Measurements from ENCODE around the gene NAALADL2.
"Not testable (repeated sequence)": the region's sequence is repeated elsewhere in the genome, so short reads cannot be mapped to it uniquely, and the experiment has no call there.

The NAALADL2 gene

DNA sequence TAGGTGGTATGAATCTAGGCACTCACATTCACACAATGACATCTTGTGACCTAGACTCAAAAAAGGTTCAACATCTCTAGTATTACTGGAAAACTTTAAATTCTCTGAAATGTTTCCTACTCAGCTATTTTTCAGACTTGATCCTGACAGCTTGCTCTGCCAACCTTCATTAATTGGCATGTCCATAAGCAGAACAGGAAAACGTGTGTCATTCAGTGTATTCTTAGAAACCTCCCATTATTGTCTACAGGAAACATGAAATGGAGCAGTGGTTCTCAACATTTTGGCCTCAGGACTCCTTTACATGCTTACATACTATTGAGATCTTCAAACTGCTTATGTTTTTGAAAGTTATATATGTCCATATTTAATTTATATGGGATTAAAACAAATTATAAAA lies 363.2 kb downstream of the NAALADL2 start:
- DNase-seq, result no peak

DNA sequence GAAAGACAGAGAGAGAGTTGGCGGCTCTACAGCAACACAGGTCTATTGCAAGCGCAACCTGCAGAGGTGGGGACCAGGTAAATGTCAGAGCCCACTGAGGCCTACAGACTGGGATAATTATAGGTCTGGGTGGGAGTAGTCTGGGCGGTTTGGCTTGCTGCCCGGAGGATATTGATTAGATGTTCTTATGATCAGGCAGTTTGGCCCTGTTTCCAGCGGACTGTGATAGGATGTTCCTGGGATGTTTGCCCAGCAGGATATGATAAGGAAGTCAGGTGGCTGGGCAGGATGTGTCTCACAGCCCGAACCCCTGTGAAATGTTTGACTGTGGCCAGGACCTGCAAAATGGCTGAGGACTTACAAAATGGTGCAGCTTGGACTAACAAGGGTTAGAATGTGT lies 364.9 kb downstream of the NAALADL2 start:
- DNase-seq, result no peak

DNA sequence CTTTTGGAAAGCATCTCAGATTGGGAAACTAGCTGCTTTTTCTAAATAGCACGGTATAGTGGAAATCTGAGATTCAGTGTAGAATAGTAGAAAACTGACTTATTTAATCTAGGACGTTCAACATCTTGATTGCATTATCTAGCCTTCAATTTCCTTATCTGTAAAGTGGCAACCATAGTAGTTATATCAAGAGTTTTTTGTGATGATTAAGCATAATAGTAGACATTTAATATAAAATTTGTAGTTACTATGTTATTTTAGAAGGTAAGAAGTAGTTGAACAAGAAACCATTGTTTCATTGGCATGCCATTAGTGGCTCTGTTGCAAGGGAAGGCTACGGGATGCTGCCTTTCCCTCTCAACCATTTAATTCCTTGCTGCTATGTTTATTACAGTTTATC lies 367.3 kb downstream of the NAALADL2 start:
- DNase-seq, result no peak

DNA sequence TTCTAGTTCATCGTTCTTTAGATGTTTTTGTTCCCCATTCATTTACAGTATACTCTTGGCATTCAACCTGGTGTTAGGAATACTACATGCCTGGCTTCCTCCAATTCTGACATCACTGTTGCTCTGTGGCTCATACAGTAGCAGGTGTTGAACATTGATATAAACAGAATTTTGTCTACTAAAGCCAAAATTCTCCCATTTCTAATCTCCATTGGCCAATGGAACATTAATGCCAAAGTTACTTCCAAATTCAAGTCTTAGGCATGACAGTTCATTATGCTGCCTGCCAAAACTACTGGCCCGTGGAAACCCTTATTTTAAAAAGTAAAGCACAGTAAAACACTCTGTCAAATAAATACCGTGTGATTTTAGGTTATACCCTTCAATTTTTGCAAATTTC lies 368.0 kb downstream of the NAALADL2 start:
- DNase-seq, result no peak

DNA sequence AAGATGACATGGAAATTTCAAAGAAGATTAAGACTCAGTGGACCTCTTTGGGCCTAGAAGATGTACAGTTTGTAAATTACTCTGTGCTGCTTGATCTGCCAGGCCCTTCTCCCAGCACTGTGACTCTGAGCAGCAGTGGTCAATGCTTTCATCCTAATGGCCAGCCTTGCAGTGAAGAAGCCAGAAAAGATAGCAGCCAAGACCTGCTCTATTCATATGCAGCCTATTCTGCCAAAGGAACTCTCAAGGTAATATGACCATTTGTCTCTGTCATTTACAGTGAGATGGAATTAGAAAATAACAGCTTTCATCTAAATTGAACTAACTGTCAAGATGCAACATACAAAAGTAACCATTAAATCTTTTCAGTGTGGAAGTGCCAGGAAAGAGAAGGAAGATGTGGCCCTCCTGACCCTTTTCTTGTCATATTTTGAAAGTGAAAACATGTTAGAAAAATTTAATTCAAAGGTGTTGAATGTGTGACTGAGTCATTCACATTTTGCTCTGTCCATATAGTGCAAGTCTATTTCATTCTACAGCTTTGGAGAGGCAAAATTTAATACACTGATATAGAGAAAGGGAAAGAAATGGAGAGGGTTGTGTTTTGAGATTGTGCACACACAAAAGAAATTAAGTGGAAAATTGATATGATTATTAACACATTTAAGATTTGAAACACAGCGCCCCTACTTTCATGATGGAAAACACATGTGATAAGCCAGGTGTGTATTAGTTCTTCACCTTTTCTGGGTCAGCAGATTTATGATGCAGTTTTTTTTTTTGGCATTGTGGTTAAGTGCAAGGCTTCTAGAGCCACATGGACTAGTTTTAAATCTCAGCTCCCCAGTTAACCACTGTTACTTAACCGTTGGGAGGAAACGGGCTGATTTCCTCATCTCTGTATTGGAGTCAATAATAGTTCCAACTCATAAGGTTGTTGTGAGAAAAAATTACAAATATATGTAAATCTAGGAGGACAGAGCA lies 375.1 kb downstream of the NAALADL2 start:
- no peak for DNase-seq

DNA sequence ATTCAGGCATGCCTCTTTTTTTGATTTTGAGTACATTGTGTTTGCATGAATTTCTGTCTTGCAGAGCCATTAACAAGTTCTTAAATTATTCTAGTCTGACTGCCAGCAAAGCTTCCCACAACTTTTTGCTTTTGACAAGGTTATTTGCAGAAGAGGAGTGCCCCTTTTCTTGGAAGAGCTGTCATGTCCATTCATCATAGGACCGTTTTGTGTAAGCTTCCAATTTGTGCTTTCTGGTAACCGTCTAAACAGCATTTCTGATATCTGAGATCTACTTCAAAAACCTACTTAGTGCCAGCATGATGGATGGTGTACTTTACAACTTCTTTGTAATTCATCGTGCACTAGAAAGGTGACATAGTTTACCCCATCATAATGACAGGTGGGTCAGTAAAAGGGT lies 379.7 kb downstream of the NAALADL2 start:
- no peak for DNase-seq

DNA sequence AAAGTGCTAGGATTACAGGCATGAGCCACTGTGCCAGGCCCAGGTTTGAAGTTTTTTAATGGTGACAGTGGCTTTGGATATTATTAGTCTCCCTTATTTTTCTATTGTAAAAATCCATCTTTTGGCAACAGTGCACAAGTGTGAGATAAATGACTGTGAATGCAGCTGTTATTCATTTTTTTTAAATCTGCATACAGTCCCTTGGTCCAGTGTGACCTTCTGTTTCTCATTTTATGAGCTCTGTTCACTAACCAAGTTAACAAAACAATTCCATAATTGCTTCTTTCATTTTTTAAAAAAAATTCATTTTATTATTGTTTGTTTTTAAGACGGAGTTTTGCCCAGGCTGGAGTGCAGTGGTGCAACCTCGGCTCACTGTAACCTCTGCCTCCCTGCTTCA lies 381.8 kb downstream of the NAALADL2 start:
- no peak for DNase-seq

DNA sequence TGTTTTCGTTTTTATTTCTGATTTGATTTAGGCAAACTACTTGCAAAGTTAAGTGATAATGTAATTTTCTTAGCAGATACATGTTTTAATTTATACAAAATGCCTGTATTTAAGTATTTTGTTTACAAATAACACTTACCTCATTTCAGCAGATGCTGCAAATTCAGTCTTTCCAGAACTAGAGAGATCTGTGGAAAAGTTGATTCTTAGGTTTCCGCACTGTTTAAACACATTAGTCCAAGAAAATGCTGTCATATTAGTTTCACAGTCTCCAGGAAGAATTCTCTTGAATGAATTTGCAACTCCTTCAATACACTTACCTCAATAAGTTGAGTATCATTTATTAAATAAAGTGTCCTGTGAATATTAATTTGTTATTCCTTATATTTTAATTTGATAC lies 383.1 kb downstream of the NAALADL2 start:
- DNase-seq, result no peak

DNA sequence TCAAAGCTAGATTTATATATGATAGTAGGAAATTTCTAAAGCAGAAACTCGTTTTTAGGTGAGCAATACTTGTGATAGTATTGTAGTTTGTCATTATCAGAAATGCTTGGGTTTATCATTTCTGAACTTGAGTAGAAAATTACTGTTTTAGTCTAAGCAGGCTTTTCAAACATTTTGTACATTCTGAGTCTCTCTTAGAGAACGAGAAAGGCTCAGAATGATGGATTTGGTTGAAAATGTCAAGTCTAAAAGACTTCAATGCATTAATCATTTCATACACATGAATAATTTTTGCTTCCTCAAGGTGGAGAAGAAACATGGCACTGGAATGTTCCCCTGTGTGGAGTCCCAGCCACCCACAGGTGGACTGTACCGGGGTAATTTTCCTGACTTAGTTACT lies 387.1 kb downstream of the NAALADL2 start:
- DNase-seq, result no peak

DNA sequence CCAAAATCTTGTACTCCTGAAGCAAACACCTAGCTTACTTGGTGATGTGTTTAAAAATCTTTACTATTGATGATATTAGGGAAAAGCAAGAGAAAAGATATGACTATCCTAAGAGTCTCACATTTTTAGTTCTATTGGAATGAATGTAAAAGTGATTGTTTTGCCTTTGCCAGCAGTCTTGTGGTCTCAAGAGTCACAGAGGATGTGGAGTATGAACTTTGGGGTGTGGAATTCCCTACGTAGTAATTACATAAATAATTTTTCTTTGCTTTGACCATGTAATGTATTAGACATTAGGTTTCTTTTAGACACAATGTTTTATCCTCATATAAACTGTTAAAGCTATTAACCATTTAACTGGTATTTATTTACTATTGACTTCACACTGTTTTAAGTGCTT lies 387.6 kb downstream of the NAALADL2 start:
- DNase-seq, result no peak

DNA sequence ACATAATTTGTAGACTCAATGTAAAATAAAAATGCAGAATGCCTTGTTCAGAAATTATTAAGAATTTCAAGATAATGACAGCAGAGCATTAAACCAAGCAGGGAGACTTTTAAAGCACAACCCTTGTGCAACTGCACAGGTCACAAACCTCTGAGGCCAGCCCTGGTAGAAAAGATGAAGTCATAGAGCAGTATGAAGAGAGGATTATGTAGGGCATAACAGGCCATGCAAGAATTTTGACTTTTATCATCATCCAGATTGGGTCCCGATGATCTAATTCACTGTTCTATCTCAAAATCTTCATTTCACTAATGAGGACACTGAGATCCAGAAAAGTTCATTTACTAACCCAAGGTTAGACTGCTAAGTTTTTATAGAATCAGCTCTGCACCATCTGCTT lies 388.5 kb downstream of the NAALADL2 start:
- no peak for DNase-seq

DNA sequence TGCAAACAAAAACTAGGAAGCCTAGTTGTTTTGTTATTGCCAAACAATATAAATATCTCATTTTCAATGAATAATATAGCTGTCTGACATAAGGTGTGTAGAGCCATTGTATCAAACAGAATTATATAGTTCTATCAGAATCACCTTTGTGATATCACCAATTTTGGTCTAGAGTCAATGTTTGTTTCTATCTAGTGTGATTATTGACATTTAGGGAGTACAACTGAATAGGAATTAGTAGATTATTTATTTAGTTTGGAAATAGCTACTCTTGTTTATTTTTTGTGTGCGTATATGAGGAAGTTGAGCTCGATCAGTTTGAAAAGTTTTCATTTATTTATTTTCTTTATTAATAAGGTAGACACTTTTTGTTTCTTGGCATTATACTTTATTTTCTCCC lies 389.7 kb downstream of the NAALADL2 start:
- no peak for DNase-seq

DNA sequence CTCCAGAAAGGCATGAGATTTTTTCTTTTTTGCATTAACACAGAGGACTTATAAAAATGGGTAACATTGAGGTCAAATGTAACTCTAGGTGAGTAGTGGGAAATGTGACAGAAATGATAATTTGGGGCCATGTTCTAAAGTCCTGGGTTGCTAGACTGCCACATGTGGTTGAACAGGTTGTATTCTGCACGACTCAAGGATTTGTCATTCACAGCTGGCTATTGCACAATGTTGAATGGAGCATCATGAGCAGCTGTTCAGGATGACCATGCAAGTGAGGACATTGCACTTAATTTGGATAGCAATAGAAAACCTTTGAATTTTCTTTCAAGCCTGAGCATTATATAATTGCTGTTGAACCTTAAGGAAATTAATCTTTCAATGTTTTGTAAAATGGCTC lies 396.6 kb downstream of the NAALADL2 start:
- DNase-seq, result no peak

DNA sequence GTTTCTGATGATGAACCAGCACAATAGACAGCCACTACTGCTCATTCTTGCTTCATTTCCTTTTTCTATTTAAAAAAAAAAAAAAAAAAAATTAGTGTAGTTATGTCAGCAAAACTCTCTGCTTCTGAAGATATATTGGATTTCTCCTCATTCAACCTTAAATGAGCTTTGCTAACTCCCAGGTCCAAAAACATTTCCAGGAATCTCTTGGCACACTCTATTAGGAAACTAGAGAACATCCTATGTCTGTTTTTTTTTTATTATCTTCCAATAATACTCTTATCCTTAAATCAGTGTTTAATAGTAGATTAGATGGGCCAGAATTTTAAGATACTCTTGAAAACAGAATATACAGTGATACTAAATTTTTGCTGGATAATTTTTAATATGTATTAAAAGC lies 398.0 kb downstream of the NAALADL2 start:
- DNase-seq, result no peak

DNA sequence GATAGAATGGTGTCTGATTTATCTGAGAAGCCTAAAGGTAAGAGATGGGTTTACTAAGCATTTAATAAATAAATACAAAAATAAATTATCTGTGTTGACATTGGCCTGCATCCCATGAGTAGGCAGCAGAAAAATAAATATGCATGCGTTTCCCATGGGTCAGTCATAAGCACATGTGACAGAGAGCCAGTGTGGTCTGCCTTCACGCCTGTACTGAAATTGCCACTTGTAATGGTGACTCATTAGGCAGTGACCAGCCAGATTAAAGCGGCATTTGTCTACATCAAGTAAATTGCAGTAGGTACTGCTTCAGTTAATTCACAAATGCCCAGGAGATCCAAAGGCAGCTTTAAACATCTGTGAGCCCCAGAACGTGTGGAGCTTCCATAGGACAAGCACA lies 399.6 kb downstream of the NAALADL2 start:
- peak; percentile 45 for DNase-seq

DNA sequence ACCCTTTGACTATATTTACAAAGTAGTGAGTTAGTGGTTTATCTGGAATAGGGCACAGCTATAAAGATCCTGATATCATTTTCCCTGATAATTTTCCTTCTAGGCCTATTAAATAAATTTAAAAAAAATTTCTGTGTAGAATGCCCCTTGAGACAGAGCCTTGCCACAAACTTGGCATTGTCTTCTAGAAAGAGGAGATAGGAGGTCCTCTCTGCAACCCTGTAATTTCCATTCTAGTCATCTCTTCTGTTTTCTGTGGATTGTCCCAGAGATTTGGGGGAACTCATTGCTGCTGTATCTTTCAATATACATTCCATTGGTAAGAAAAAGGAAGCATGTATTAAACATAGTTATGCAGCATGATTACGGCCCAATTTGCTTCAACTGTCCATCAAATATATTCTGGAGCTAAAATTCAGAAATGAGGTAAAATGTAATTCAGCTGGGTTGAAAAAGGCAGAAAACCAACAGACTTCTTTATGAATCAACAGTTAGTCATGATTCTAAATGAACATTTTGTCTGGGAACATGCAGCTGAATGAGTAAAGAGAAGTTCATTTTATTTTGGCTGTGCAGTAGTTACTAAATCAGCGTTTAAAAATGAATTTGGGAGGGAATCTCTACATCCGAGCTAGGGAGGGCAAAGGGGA lies 401.1 kb downstream of the NAALADL2 start:
- no peak for DNase-seq

DNA sequence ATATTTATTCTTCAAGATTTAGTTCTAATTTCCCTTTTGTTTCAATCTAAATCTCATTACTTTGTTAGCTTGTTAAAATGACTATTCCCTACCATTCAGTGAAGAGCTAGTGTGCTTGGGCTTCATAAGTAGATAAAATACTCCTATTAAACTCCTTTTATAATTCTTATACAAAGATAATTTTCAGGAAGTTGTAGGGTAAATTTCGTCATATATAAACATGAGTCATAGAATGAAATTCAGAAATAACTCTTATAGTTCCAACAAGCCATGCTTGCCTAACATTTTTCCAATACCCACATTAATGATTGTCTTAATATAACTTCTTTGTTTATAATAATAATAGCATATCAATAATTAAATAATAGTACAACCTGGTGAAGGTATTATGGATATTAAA lies 407.3 kb downstream of the NAALADL2 start:
- no peak for DNase-seq

DNA sequence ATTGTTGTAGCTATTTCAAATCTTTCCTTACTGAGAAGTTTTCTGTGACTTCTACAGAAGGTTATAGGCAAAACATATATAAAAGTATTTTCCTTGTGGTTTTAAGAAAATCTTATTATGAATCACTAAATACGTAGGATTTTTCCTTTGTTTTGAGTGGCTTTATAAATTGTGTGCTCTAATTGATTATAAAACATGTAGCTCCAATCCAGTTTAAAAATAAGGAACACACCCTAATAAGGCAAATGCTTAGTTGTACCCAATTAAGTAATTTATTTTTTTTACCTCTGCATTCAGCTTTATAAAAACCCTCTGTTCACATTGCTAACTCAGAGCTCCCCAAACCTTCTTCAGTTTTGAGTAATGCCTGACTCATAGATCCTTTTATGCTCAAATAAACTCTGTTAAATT lies 408.0 kb downstream of the NAALADL2 start:
- no peak for DNase-seq

DNA sequence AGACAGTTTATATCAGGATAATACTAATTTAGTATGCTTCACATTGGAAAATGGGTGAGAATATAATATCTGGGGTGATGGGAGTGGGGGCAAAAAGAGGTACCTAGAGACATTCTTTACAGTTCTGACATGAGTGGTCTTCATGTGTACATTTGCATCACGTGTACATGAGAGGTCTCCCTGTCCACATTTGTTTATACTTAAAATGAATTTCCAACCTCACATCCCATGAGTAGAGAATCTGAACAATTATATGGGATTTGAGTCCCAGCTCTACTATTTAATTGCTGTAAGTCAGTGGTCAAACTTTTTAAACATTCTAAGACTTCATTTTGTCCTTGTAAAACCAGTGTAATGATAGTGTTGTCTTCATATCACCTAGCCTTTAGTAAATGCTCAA lies 408.4 kb downstream of the NAALADL2 start:
- no peak for DNase-seq

DNA sequence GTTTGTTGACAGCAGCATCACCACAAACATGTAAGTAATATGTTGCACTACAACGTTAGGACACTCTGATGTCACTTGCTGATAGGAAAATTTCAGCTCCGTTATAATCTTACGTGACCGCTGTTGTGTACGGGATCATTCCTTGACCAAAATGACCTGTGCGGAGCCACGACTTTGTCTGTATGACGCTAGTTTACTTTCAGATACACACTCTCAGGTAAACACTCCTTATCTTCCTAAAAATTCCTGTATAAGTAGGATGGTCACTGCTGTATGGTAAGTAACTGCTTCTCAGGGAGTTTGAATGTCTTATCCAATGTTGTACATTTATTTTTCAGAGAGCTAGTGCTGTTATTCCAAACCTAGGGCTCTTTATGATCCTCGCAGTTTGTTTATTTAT lies 410.3 kb downstream of the NAALADL2 start:
- no peak for DNase-seq

DNA sequence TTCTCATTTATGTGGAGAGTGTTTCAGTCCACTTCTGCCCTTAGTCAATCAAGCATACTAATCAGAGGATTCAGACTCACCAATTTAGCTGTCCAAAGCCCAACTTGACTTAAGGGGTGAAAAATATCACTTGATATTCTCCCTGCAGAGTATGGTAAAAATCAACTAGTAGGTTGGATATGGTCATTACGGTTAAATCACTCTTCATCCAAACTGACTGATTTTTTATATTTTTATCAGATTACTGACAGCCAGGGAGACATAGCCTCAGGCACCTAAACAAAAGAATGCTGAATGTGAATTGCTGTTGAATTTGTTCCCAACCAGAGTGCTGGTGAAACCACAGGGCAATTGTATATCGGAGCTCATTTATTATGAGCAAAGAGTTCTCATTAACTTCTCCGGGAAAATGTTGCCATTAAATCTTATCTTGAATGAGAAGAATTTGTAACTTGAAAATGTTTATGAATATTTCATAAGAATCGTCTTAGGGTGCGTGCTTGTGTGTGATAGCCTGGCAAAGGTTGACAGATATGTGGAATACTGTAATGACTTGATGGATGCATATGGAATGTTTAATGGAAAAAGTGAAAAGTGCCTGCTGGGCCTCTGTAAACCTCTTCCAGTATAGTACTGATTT lies 411.2 kb downstream of the NAALADL2 start:
- DNase-seq, result no peak

DNA sequence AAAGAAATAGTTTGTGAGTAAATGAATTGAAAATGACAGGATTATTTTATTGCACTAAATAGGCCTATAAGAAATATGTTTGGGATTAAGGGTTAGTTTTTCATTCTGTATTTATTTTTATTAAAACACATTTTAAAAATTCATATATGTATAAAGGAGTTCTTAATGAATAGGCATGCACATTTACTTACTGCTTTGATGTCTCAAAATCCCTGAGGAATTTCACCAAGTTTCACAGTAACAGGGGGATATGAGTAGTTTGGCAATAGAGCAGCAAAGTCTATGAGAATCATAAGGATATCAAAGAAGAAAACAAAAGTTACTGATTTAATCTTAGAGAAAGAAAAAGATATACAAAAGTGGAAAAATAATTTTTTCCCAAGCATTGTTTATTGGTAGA lies 411.7 kb downstream of the NAALADL2 start:
- no peak for DNase-seq

DNA sequence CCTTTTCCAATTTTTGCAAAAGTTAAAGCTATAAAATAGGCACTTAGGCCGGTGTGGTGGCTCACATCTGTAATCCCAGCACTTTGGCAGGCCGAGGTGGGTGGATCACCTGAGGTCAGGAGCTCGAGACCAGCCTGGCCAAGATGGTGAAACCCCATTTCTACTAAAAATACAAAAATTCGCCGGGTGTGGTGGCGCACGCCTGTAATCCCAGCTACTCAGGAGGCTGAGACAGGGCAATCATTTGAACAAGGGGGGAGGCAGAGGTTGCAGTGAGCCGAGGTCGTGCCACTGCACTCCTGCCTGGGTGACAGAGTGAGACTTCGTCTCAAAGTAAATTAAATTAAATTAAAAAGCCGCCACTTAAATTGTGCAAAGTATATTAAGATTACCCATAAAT lies 412.3 kb downstream of the NAALADL2 start:
- DNase-seq, result not testable (repeated sequence)

DNA sequence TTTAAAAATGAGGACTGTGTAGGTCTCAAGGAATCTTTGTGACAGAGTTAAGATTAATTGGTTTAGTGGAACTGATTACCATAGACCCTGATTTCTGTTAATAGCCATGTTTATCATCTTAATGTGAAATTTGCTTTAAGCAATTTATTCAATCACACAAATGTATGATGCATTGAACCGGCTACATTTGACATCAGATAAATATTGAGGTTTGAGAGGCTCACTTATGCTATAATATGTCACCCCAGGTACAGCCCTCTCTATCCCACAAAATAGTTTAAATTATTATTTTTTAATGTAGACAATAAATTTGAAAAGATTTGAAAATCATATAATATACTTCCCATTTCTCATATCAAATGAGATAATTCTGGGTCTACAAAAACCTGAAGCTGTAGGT lies 413.3 kb downstream of the NAALADL2 start:
- no peak for DNase-seq

All from islet precursor cell (in vitro differentiated cells).